HG03175 (cell line): ENCODE results near the gene DOCK2.

ENCODE experiments used
- ATAC-seq: cut with Tn5 transposase; IDR thresholded peaks from one replicate; pipeline ENCODE4 v1.9.1; 2021; ENCODE audit warnings: mild to moderate bottlenecking, moderate library complexity; ENCODE audit not compliant: unreplicated experiment

The DOCK2 gene

DNA sequence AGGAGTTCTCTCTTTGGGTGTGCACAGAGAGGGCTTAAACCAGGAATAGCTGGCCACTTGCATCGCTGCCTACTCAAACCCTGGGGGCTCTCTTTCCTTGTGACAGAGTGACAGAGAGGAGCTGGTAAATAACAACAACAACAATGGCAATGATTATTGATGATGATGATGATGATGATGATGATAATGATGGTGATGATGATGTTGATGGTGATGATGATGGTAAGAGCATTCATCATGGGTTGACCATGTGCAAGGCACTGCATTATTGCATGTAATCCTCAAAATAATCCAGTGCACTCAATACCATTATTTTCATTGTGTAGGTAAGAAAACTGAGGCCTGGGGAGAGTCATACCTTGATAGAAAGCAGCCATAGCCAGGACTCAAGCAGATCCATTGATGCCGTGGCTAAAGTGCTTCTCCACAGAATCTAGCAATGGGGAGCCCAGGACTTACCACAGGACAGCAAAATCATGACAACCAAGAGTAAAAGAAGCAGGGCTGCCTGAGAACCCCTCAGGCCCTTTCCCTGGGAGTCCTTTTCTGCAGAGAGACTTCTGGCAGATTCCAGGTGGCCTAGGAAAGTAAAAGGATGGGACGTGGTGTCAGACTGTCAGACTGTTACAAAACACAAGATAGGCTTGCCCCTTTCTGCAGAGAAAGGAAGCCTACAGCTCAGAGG lies 473.5 kb downstream of the DOCK2 start:
- ATAC-seq, result no peak

DNA sequence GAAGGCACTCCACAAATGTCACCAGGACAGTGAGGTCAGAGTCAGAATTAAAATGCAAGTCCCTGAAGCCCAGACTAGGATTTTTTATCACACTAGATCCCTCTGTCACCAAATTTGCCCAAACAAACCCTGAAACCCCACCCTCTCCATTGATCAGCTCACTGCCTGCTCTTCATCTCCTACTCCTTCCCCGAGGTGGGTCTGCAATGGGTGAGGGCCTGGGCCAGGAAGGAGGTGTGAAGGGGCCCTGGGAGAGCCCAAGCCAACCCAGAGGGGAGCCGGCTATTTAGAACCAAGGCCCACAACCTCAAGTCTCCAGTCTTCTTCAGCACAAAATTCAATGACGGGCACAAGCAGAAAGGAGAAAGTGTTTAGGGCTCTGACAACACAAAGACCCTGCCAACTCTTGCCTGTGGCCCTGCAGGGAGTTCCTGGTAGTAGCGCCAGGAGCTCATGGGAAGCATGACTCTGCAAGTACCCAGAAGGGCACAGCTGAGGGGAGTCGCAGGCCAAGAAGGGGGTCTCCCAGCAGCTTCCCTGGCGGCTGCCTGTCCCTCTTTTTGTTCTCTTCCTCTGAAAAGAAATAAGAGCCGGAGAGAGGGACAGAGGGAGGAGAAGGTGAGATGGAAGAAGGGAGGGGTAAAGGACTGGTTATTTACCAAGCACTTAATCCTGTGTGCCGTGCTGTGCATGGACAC lies 474.2 kb downstream of the DOCK2 start:
- ATAC-seq, result no peak

- no peak for ATAC-seq
Observed at GRCh38 chr5:170112876-170113521, 475.9 kb downstream of the DOCK2 start.

DNA sequence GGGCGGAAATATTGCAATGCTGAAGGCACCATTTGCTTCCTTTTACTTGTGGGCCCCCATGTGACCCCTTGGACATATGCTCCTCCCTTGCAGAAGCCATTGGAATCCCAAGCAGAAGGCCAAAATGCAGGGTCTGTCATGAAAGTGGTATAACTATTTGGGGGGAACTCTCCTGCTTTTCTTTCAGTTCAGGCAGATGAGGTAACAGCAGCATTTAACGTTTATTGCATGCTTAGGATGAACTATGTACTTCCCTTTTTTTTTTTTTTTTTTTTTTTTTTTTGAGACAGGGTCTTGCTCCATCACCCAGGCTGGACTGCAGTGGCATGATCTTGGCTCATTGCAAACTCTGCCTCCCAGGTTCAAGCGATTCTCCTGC lies 476.4 kb downstream of the DOCK2 start:
- ATAC-seq, result no peak

- no peak for ATAC-seq
Observed at GRCh38 chr5:170114271-170114670, 477.2 kb downstream of the DOCK2 start.

DNA sequence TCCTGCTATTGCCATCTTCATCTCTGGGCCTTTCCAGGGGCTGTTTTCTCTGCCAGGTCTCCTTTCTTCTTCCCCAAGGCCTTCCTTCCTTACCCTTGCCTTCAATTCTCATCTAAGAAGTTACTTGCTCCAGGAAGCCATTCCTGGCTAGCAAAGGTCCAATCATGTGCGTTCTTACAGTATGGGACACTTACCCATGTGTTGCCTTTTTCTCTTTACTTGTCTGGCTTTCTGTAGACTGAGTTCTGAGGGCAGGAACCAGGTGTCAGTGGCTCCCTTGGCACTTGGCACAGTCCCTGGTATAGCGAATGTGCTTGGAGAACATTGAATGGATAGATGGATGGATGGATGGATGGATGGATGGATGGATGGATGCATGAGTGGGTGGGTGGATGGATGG lies 478.9 kb downstream of the DOCK2 start:
- ATAC-seq, result no peak

GRCh38 chr5:170117736-170118135 lies 480.7 kb downstream of the DOCK2 start:
- no peak for ATAC-seq

GRCh38 chr5:170120576-170120975 lies 483.5 kb downstream of the DOCK2 start:
- no peak for ATAC-seq

GRCh38 chr5:170121321-170121720 lies 484.2 kb downstream of the DOCK2 start:
- no peak for ATAC-seq

- no peak for ATAC-seq
Observed at GRCh38 chr5:170126061-170126460, 489.0 kb downstream of the DOCK2 start.

- no peak for ATAC-seq
Observed at GRCh38 chr5:170126626-170127025, 489.6 kb downstream of the DOCK2 start.

DNA sequence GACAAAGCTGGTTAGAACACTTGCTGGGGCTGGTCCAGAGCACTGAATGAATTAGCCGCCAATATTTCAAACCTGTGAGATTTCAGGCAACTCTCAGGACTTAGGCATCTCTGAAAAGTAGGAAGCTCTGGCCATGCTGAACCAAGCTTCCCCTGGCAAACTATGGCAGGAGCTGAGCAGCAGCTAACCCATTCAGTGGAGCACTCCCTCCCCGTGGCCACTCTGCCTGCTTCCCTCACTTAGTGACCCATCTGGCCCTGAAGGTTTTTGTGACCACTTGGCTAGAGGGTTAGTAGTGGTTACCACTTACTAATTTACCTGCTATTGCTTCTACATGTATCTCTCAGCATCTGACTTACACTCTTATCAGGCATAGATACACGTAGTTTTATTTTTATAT lies 494.2 kb downstream of the DOCK2 start:
- no peak for ATAC-seq

- ATAC-seq, result no peak
Observed at GRCh38 chr5:170132269-170132975, 495.3 kb downstream of the DOCK2 start.
